Activated naive CD8-positive, alpha-beta T cell (primary cell): ENCODE results near the gene SPTLC2.

ENCODE experiments used
- H3K27ac Mint-ChIP-seq: one replicate; pipeline ENCODE4 v1.8.0; 2021; ENCODE audit warnings: mixed read lengths
- H3K27me3 Mint-ChIP-seq: one replicate; pipeline ENCODE4 v1.8.0; 2021; ENCODE audit warnings: mixed read lengths
- H3K36me3 Mint-ChIP-seq: one replicate; pipeline ENCODE4 v1.8.0; 2021; ENCODE audit warnings: mixed read lengths
- H3K4me1 Mint-ChIP-seq: one replicate; pipeline ENCODE4 v1.8.0; 2021; ENCODE audit warnings: low read depth, mixed read lengths
- H3K4me3 Mint-ChIP-seq: one replicate; pipeline ENCODE4 v1.8.0; 2021; ENCODE audit warnings: mild to moderate bottlenecking, mixed read lengths
- H3K9me3 Mint-ChIP-seq: one replicate; pipeline ENCODE4 v1.8.0; 2021; ENCODE audit warnings: low read depth, mixed read lengths

SPTLC2 gene

DNA sequence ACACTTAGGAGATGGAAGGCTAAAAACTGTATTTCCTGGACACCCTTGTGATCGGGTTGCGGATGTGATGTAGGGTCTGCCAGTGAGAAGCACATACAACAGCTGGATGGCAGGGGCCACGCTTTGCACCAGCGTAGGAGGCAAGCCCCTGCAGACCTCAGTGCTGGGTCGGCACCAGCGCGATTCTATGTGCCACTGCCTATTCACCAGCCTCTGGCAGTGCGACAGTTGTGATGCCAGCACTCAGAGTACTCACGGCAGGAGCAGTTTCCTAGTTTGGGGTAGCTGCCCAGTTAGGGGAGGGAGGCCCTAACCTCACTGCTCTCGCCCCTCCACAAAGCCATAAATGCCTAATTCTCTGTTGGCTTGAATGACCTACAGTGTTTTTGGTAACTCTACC, 31.6 kb downstream of the SPTLC2 start:
- no peaks in the 10 kb centered on the region for H3K9me3 Mint-ChIP-seq
- peaks cover 3% of the 10 kb centered on the region for H3K36me3 Mint-ChIP-seq
- no peak overlapping the region for H3K4me3 Mint-ChIP-seq
- H3K27ac Mint-ChIP-seq = no peak overlapping the region
- no peaks in the 10 kb centered on the region for H3K27me3 Mint-ChIP-seq
- H3K4me1 Mint-ChIP-seq = peaks cover 39% of the 10 kb centered on the region

DNA sequence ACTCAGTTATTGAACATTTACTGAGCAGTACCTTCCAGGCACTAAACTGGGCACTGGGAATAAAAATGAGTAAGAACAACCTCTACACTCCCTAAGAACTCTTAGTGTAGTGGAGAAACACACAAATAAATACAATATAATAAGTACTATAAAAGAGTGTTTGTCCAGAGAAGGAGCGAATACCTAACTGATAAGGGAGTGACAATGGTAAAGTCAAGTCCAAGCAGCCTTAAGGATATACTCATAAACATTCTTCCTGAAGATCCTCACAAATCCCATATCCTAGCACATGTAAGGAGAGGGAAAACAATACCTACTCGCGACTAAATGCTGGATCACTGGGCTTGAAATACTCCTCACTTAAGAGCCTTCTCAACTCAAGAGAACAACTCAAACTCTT, 32.8 kb downstream of the SPTLC2 start:
- H3K36me3 Mint-ChIP-seq = peaks cover 3% of the 10 kb centered on the region
- no peak overlapping the region for H3K4me3 Mint-ChIP-seq
- no peak overlapping the region for H3K27ac Mint-ChIP-seq
- H3K9me3 Mint-ChIP-seq = no peaks in the 10 kb centered on the region
- no peaks in the 10 kb centered on the region for H3K27me3 Mint-ChIP-seq
- peaks cover 35% of the 10 kb centered on the region for H3K4me1 Mint-ChIP-seq

DNA sequence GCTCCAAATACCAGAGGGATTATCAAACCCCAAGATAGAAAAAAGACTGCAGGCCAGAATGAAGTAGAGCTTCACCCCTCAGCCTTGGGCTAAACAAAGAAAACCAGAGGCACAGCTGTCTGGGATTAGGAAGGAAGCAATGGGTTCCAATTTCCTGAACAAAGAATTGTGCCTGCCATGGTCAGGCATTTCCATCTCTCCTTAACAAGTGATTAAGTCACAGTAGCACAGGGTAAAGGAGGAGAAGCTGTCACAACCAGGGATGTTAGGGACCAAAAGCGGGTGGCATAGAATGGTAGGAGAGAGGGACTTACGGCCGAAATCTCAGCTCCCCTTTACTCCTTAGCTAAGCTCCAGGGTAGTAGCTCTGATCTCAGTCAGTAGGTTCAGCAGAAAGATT, 33.9 kb downstream of the SPTLC2 start:
- no peaks in the 10 kb centered on the region for H3K9me3 Mint-ChIP-seq
- H3K4me1 Mint-ChIP-seq = peaks cover 34% of the 10 kb centered on the region
- no peak overlapping the region for H3K4me3 Mint-ChIP-seq
- no peaks in the 10 kb centered on the region for H3K27me3 Mint-ChIP-seq
- peak overlapping the region; percentile 61 for H3K27ac Mint-ChIP-seq
- H3K36me3 Mint-ChIP-seq = peaks cover 3% of the 10 kb centered on the region

DNA sequence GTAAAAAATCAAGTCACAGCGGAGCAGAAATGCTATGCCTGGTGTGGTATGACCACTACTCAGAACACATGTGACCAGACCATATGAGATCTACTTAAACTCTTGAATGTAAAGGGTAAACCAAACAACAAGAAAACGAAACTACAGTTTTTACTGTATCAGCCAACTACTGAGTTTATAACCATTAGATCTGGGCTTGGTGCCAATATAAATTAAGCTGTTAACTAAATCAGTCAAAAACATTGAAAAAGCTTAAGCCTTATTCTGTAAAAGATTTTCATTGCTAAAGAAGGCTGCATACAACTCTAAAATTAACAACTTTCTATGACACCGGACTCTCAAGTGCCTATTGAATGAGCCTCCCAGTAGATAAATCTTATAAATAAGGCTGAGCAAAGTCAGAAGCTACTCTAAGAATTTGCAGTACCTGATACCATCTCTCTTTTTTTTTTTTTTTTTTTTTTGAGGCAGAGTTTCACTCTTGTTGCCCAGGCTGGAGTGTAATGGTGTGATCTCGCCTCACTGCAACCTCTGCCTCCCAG, 35.4 kb downstream of the SPTLC2 start:
- Mint-ChIP-seq H3K27ac (peak overlapping the region; percentile 76), H3K4me3 (peak overlapping the region; percentile 30), H3K9me3 (no peaks in the 10 kb centered on the region)

DNA sequence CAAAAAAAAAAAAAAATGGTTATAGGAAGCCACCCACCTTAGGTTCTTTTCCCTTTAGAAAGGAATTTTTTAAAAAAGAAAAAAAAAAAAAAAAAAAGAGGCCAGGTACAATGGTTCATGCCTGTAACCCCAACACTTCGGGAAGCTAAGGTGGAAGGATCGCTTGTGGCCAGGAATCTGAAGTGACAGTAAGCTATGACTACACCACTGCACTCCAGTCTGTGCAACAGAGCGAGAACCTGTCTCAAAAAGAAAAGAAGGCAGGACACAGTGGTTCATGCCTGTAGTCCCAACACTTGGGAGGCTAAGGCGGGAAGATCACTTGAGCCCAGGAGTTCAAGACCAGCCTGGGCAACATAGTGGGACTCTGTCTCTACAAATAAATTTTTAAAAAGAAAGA, 36.0 kb downstream of the SPTLC2 start:
- Mint-ChIP-seq H3K9me3 (no peaks in the 10 kb centered on the region), H3K4me3 (no peak overlapping the region), H3K27me3 (no peaks in the 10 kb centered on the region), H3K27ac (no peak overlapping the region), H3K4me1 (peaks cover 29% of the 10 kb centered on the region), H3K36me3 (peaks cover 3% of the 10 kb centered on the region)

More for the DNA sequence above, 35.4 kb downstream of the SPTLC2 start:
- no peaks in the 10 kb centered on the region for H3K27me3 Mint-ChIP-seq
- no peaks in the 10 kb centered on the region for H3K36me3 Mint-ChIP-seq
- peaks cover 29% of the 10 kb centered on the region for H3K4me1 Mint-ChIP-seq

DNA sequence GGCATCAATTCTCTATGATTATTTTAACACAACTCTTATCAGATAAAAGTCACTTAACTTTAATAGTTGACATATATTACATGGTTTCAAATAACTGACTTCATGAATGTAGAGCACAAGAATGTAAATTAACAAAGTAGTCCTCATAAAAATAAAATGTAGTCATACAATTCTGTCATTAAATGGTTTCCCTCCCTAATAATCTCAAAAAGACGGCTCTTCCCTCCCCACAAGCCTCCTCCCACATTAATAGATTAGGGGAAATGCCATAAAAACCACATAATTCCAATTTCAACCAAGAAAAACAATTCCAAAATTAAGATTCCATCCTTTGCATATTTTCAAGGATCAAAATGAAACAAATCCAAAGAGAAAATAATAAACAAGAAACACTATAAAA, 36.7 kb downstream of the SPTLC2 start:
- Mint-ChIP-seq H3K4me1 (peaks cover 29% of the 10 kb centered on the region), H3K27ac (no peak overlapping the region), H3K9me3 (no peaks in the 10 kb centered on the region), H3K36me3 (peaks cover 3% of the 10 kb centered on the region), H3K27me3 (no peaks in the 10 kb centered on the region), H3K4me3 (no peak overlapping the region)

DNA sequence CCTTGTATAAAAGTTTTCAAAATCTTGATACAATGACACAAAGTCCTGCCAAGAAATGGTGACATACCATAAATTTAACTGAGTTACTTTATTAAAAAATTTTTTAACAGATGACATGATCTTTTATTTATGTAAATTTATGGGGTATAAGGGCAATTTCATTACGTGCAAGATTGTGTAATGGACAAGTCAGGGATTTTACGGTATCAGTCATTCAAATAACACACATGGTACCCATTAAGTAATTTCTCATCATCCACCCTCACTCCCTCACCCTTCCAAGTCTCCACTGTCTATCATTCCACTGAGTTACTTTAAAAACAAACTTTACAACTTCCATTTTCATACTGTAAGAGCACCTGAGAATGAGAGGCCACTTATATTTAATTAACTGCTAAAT, 37.4 kb downstream of the SPTLC2 start:
- H3K27me3 Mint-ChIP-seq = no peaks in the 10 kb centered on the region
- peaks cover 8% of the 10 kb centered on the region for H3K36me3 Mint-ChIP-seq
- no peak overlapping the region for H3K4me3 Mint-ChIP-seq
- H3K9me3 Mint-ChIP-seq = no peaks in the 10 kb centered on the region
- peaks cover 26% of the 10 kb centered on the region for H3K4me1 Mint-ChIP-seq
- no peak overlapping the region for H3K27ac Mint-ChIP-seq

DNA sequence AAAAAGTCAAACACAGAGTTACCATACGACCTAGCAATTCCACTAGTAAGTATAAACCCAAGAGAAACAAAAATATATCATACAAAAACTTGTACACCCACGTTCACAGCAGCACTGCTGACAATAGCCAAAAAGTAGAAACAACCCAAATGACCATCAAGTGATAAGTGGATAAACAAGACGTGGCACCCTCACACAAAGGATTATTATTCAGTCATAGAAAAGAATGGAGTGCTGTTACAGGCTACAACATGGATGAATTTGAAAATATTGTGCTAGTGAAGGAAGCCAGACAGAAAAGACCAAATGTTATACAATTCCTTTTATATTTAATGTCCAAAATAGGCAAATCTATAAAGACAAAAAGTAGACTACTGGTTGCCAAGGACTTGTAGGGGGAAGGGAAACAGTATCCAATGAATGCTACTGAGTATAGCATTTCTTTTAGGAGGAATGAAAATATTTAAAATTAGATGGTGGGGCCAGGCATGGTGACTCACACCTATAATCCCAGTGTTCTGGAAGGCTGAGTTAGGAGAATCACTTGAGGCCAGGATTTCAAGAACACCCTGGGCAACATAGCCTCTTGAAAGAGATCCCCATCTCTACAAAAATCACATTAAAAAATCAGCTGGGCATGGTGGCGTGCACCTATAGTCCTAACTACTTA, 41.9 kb downstream of the SPTLC2 start:
- Mint-ChIP-seq H3K27ac (no peak overlapping the region), H3K9me3 (no peaks in the 10 kb centered on the region), H3K4me1 (peaks cover 1% of the 10 kb centered on the region), H3K4me3 (no peak overlapping the region), H3K27me3 (no peaks in the 10 kb centered on the region), H3K36me3 (peaks cover 13% of the 10 kb centered on the region)

DNA sequence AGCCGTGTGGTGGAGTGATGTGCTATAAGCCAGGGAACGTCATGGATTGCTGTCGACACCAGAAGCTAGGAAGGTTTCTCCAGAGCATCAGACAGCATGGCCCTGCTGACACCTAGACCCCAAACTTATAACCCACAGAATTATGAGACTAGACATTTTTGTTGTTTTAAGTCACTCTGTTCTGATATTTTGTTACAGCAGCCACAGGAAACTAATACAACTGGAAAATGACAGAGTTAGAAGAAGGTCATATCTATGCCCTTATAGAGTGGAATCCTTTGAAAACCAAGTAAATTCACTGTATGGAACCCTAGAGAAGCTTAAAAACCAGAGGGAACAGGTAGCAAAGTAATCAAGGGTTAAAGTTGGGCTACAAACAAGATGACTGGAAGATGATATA, 42.5 kb downstream of the SPTLC2 start:
- Mint-ChIP-seq H3K4me3 (no peak overlapping the region), H3K9me3 (no peaks in the 10 kb centered on the region), H3K27ac (no peak overlapping the region), H3K4me1 (no peaks in the 10 kb centered on the region), H3K27me3 (no peaks in the 10 kb centered on the region), H3K36me3 (peaks cover 13% of the 10 kb centered on the region)

DNA sequence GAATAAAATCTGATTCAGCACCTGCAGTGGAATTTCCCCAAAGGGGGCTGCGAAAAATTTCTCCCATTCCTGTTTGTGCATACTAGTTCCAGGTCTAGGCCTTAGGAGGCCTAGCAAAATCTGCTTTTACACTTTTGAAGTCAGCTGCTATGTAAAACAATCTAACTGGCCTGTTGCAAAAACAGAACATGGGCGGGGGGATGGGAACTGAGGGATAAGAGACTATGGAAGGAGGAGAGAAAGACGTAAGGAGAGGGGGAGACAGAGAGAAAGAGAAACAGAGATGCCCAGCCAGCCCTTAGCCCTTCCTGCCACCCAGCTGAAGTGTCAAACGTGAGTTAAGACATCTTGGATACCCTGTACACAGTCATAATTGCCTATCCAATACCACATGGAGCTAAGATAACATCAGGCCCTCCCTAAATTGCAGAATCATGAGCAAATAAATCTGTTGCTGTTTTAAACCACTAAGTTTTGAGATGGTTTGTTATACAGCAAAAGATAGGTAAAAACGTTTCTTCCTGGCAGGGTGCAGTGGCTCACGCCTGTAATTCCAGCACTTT, 45.6 kb downstream of the SPTLC2 start:
- no peak overlapping the region for H3K27ac Mint-ChIP-seq
- peaks cover 12% of the 10 kb centered on the region for H3K36me3 Mint-ChIP-seq

DNA sequence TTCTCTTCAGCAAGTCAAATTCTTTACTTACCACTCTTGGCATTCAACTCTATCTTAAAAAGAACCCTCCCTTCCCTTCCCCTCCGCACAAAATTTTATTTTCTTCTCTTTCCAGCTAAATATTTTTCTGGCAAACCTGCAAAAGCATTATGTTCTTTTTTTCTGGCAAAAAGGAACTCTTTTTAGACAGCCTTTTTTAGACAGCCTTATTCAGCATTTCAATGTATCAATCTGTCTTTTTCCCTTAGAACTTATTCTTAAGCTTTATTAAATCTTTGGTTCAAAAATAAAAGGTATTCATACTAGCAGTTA, 50.5 kb downstream of the SPTLC2 start:
- Mint-ChIP-seq H3K9me3 (no peaks in the 10 kb centered on the region), H3K27ac (no peak overlapping the region), H3K36me3 (peaks cover 7% of the 10 kb centered on the region), H3K27me3 (no peaks in the 10 kb centered on the region), H3K4me1 (peaks cover 6% of the 10 kb centered on the region), H3K4me3 (no peak overlapping the region)

More for the DNA sequence above, 45.6 kb downstream of the SPTLC2 start:
- H3K27me3 Mint-ChIP-seq = no peaks in the 10 kb centered on the region
- no peaks in the 10 kb centered on the region for H3K4me1 Mint-ChIP-seq
- H3K4me3 Mint-ChIP-seq = no peak overlapping the region
- no peaks in the 10 kb centered on the region for H3K9me3 Mint-ChIP-seq

DNA sequence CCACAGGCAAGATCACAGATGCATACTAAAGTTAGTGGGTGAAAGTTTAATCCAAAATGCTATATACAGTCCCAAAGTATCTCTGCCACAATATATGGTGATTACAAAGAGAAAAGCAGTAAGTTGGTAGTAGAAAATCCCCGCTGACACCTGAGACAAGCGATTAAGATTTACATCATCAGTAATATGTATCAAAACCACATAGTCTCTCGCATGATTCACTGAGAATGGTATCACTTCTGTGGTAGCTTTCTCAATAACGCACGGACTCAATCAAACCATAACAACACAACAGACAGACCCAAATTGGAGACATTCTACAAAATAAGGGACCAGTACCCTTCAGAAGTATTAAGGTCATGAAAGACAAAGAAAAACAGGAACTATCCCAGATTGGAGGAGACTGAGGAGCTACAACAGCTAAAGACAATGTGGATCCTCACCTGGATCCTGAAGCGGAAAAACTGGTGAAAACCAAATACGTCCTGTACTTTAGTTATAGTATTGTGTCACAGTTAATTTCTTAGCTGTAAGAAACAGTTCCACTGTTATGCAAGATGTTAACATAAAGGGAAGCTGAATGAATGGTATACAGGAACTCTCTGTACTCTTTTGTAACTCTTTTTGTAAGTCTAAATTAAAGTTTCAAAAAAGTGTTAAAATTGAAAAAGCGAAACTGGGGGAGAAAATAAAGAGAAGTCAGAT, 51.0 kb downstream of the SPTLC2 start:
- H3K27me3 Mint-ChIP-seq = no peaks in the 10 kb centered on the region
- peak overlapping the region; percentile 1 for H3K27ac Mint-ChIP-seq
- H3K4me3 Mint-ChIP-seq = no peak overlapping the region
- H3K9me3 Mint-ChIP-seq = no peaks in the 10 kb centered on the region
- peaks cover 6% of the 10 kb centered on the region for H3K4me1 Mint-ChIP-seq
- peaks cover 7% of the 10 kb centered on the region for H3K36me3 Mint-ChIP-seq

DNA sequence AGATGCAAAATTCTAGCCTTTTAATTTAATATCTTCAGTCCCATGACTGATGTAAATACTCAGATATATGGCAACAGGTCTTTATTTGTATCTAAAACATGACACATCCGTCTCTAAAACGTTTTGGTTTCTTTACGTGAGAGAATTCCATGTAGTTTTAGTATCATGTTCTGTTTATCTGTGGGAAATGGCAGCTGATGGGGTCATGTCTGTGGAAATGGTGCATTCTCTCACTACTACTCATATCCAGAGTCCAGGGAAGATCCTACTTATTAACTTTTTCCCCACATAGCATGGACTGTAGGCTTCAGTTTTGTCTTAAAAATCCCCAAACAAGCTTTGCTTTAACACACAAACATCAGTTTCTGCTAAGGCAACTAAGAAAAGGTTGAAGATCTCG, 53.8 kb downstream of the SPTLC2 start:
- no peak overlapping the region for H3K27ac Mint-ChIP-seq
- H3K36me3 Mint-ChIP-seq = peaks cover 7% of the 10 kb centered on the region
- no peak overlapping the region for H3K4me3 Mint-ChIP-seq
- H3K27me3 Mint-ChIP-seq = no peaks in the 10 kb centered on the region
- H3K4me1 Mint-ChIP-seq = peaks cover 6% of the 10 kb centered on the region
- no peaks in the 10 kb centered on the region for H3K9me3 Mint-ChIP-seq

DNA sequence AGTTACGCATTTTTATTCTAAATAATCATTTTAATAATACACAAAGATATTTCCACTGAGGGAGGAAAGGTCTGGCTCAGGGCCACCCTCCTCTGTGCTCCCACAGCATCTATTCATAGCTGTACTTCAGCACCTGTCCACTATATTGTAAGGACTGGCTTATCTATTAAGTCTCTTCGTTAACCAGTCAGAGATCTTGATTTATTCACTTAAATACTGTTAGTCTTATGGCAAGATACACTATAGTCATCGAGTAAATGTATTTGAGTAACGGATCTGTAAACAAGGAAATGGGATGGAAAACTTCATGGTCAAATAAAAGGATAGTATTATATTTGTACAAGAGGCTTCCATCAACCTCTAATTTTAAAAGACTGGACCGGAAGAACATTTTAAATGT, 54.6 kb downstream of the SPTLC2 start:
- Mint-ChIP-seq H3K4me1 (peaks cover 9% of the 10 kb centered on the region), H3K4me3 (no peak overlapping the region), H3K36me3 (peaks cover 7% of the 10 kb centered on the region), H3K27me3 (no peaks in the 10 kb centered on the region), H3K27ac (no peak overlapping the region), H3K9me3 (no peaks in the 10 kb centered on the region)

DNA sequence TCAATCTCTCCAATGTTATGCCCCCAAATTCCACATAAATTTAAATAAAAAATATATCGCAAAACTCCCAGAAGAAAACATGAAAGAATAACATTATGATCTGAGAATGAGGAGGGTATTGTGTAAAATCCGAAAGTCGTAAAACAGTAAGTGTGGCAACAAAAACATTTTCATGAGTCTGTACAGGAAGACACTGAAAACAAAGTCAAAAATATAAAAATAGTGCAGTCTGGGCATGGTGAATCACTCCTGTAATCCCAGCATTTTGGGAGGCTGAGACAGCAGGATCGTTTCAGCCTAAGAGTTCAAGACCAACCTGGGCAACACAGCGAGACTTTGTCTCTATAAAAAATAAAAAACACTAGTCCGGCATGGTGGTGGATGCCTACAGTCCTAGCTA, 57.1 kb downstream of the SPTLC2 start:
- Mint-ChIP-seq H3K4me1 (peaks cover 10% of the 10 kb centered on the region), H3K27me3 (no peaks in the 10 kb centered on the region), H3K9me3 (no peaks in the 10 kb centered on the region), H3K36me3 (peaks cover 12% of the 10 kb centered on the region), H3K4me3 (no peak overlapping the region), H3K27ac (no peak overlapping the region)
